Measurements from ENCODE around the gene CDC14C. TPM values are rescaled to one million over a fixed set of nuclear protein-coding genes. Genes with fewer than 3 reads are reported as not detected.

The CDC14C gene
- polyA plus RNA-seq, 1 donor from 2014 or later = not detected

DNA sequence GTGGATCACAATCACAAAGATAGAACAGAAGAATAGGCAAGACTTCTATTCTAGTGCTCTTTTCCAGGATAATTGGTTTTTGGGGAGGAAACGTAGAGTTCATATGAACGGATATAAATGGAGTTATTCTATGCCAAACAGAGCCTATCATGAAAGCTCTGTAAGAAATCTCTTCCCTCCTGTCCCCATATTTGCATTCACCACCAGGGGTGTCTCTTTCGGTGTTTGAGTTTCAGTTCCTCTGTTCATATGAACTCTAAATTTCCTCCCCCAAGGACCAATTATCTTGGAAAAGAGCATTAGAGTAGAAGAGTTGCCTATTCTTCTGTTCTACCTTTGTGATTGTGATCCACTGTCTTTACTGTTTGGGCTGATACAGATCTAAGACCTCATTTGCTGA, 48.3 kb upstream of the CDC14C start:
- H4K20me1 ChIP-seq (ENCODE audit: insufficient read depth) = no peaks in the 10 kb centered on the region
- TF ChIP-seq RAD21 (conservative IDR thresholded peaks at IDR 0.05) = no peak
- TF ChIP-seq, protein P1, sequence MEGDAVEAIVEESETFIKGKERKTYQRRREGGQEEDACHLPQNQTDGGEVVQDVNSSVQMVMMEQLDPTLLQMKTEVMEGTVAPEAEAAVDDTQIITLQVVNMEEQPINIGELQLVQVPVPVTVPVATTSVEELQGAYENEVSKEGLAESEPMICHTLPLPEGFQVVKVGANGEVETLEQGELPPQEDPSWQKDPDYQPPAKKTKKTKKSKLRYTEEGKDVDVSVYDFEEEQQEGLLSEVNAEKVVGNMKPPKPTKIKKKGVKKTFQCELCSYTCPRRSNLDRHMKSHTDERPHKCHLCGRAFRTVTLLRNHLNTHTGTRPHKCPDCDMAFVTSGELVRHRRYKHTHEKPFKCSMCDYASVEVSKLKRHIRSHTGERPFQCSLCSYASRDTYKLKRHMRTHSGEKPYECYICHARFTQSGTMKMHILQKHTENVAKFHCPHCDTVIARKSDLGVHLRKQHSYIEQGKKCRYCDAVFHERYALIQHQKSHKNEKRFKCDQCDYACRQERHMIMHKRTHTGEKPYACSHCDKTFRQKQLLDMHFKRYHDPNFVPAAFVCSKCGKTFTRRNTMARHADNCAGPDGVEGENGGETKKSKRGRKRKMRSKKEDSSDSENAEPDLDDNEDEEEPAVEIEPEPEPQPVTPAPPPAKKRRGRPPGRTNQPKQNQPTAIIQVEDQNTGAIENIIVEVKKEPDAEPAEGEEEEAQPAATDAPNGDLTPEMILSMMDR (IDR thresholded peaks at IDR 0.05; ENCODE audit: poor library complexity, severe bottlenecking) = no peak
- TF ChIP-seq, protein P2, sequence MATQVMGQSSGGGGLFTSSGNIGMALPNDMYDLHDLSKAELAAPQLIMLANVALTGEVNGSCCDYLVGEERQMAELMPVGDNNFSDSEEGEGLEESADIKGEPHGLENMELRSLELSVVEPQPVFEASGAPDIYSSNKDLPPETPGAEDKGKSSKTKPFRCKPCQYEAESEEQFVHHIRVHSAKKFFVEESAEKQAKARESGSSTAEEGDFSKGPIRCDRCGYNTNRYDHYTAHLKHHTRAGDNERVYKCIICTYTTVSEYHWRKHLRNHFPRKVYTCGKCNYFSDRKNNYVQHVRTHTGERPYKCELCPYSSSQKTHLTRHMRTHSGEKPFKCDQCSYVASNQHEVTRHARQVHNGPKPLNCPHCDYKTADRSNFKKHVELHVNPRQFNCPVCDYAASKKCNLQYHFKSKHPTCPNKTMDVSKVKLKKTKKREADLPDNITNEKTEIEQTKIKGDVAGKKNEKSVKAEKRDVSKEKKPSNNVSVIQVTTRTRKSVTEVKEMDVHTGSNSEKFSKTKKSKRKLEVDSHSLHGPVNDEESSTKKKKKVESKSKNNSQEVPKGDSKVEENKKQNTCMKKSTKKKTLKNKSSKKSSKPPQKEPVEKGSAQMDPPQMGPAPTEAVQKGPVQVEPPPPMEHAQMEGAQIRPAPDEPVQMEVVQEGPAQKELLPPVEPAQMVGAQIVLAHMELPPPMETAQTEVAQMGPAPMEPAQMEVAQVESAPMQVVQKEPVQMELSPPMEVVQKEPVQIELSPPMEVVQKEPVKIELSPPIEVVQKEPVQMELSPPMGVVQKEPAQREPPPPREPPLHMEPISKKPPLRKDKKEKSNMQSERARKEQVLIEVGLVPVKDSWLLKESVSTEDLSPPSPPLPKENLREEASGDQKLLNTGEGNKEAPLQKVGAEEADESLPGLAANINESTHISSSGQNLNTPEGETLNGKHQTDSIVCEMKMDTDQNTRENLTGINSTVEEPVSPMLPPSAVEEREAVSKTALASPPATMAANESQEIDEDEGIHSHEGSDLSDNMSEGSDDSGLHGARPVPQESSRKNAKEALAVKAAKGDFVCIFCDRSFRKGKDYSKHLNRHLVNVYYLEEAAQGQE (IDR thresholded peaks at IDR 0.05; ENCODE audit: borderline replicate concordance) = no peak
- TF ChIP-seq POLR2AphosphoS5 (IDR thresholded peaks at IDR 0.05) = no peak
- no peak overlapping the region for H3K4me3 ChIP-seq (ENCODE audit: low read length)
- no peaks in the 10 kb centered on the region for H3K79me2 ChIP-seq (replicated peaks; ENCODE audit: insufficient read depth, low read length)
- no peaks in the 10 kb centered on the region for H3K36me3 ChIP-seq (ENCODE audit: insufficient read depth, low read length)
- H3F3A ChIP-seq (ENCODE audit: insufficient read depth, low read length, poor library complexity, severe bottlenecking) = no peaks in the 10 kb centered on the region
- H2AFZ ChIP-seq (ENCODE audit: low read depth, low read length) = no peak overlapping the region
- no peak overlapping the region for H3K9ac ChIP-seq (ENCODE audit: low read length)
- H3K27me3 ChIP-seq (ENCODE audit: insufficient read depth, low read depth, low read length) = no peaks in the 10 kb centered on the region
- H3K9me3 ChIP-seq (ENCODE audit: low read length) = no peaks in the 10 kb centered on the region
- no peak overlapping the region for H3K4me2 ChIP-seq (ENCODE audit: low read length)
- H3K9me2 ChIP-seq (ENCODE audit: insufficient read depth, low read length) = no peaks in the 10 kb centered on the region
- H3K27ac ChIP-seq (ENCODE audit: low read length) = no peak overlapping the region

DNA sequence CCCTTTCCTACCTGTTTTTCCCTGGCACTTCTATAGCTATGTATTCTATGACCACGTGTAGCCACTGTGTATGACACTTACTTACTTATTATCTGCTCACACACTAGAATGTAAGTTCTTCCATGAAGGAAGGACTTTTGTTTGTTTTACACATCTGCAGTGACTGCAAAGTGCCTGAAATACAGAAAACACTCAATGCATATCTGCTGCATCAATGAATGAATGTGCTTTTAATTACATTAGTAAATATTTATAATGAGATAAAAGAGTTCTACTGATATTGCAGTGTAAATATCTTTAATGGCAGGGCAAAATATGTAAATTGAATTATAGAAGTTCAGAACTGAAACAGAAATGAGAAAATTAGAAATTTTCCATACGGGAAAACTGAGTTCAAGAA, 43.5 kb upstream of the CDC14C start:
- Histone ChIP-seq H3K27me3 (ENCODE audit: insufficient read depth, low read depth, low read length) (no peaks in the 10 kb centered on the region), H3K9me2 (ENCODE audit: insufficient read depth, low read length) (no peaks in the 10 kb centered on the region), H2AFZ (ENCODE audit: low read depth, low read length) (no peak overlapping the region), H3K36me3 (ENCODE audit: insufficient read depth, low read length) (no peaks in the 10 kb centered on the region), H3K79me2 (replicated peaks; ENCODE audit: insufficient read depth, low read length) (no peaks in the 10 kb centered on the region), H3K4me2 (ENCODE audit: low read length) (no peak overlapping the region), H3F3A (ENCODE audit: insufficient read depth, low read length, poor library complexity, severe bottlenecking) (no peaks in the 10 kb centered on the region), H3K9me3 (ENCODE audit: low read length) (no peaks in the 10 kb centered on the region), H3K4me3 (ENCODE audit: low read length) (no peak overlapping the region), H4K20me1 (ENCODE audit: insufficient read depth) (no peaks in the 10 kb centered on the region), H3K27ac (ENCODE audit: low read length) (no peak overlapping the region), H3K9ac (ENCODE audit: low read length) (no peak overlapping the region)
- TF ChIP-seq SMC3 (conservative IDR thresholded peaks at IDR 0.05; ENCODE audit: poor library complexity) (no peak), MXI1 (conservative IDR thresholded peaks at IDR 0.05; ENCODE audit: poor library complexity, severe bottlenecking) (no peak), EZH2 (IDR thresholded peaks at IDR 0.05; ENCODE audit: borderline replicate concordance, insufficient read depth, low read length, poor library complexity, severe bottlenecking) (no peak), POLR2AphosphoS5 (IDR thresholded peaks at IDR 0.05) (no peak), TAF1 (IDR thresholded peaks at IDR 0.05; ENCODE audit: low read depth) (no peak), EP300 (conservative IDR thresholded peaks at IDR 0.05; ENCODE audit: poor library complexity, severe bottlenecking) (no peak), RAD21 (conservative IDR thresholded peaks at IDR 0.05) (no peak)
- TF ChIP-seq, protein P1 (IDR thresholded peaks at IDR 0.05; ENCODE audit: poor library complexity, severe bottlenecking) = no peak
- TF ChIP-seq, protein P2 (IDR thresholded peaks at IDR 0.05; ENCODE audit: borderline replicate concordance) = no peak
